ENCODE data around the gene TGM4. TPM values are rescaled to one million over a fixed set of nuclear protein-coding genes. Genes with fewer than 3 reads are reported as not detected.

The TGM4 gene
- total RNA-seq, 4 donors from 2014 or later: not detected

DNA sequence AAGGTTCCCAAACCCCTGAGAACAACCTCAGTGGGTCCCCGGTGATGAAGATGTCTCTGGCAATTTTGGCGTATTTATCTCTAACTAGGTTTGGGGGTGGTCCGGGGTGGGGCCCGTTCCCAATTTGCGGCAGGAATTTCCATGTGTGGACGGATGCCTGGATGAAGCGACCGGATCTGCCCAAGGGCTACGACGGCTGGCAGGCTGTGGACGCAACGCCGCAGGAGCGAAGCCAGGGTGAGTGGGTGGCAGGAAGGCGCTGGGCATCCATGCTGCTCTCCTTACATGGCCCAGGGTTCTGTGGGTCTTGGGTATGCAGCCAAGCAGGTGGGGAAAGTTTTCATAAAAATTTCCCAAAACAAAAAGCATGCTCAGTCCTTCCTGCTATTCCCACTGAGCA, 29.3 kb downstream of the TGM4 start:
- 91% methylated on average over 12 of the region's 15 CpGs; no CpG with 5 or more reads in 1 of the 2 donors for WGBS, 2 donors
- peaks cover 0 to 5% (median 0%) of the 10 kb centered on the region in 3 donors for H3K4me1 ChIP-seq
- H3K27me3 ChIP-seq: peaks cover 0 to 51% (median 0%) of the 10 kb centered on the region in 4 donors
- no peak overlapping the region for H3K4me3 ChIP-seq
- H3K9me3 ChIP-seq: no peaks in the 10 kb centered on the region
- TF ChIP-seq, protein P1, sequence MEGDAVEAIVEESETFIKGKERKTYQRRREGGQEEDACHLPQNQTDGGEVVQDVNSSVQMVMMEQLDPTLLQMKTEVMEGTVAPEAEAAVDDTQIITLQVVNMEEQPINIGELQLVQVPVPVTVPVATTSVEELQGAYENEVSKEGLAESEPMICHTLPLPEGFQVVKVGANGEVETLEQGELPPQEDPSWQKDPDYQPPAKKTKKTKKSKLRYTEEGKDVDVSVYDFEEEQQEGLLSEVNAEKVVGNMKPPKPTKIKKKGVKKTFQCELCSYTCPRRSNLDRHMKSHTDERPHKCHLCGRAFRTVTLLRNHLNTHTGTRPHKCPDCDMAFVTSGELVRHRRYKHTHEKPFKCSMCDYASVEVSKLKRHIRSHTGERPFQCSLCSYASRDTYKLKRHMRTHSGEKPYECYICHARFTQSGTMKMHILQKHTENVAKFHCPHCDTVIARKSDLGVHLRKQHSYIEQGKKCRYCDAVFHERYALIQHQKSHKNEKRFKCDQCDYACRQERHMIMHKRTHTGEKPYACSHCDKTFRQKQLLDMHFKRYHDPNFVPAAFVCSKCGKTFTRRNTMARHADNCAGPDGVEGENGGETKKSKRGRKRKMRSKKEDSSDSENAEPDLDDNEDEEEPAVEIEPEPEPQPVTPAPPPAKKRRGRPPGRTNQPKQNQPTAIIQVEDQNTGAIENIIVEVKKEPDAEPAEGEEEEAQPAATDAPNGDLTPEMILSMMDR (IDR thresholded peaks at IDR 0.05): no peak
- no peak for TF ChIP-seq POLR2A (IDR thresholded peaks at IDR 0.05)
- H3K27ac ChIP-seq: no peak overlapping the region
- H3K36me3 ChIP-seq: no peaks in the 10 kb centered on the region
- no peak for DNase-seq
- intact Hi-C loops (cut with DNase I): no loop called here

DNA sequence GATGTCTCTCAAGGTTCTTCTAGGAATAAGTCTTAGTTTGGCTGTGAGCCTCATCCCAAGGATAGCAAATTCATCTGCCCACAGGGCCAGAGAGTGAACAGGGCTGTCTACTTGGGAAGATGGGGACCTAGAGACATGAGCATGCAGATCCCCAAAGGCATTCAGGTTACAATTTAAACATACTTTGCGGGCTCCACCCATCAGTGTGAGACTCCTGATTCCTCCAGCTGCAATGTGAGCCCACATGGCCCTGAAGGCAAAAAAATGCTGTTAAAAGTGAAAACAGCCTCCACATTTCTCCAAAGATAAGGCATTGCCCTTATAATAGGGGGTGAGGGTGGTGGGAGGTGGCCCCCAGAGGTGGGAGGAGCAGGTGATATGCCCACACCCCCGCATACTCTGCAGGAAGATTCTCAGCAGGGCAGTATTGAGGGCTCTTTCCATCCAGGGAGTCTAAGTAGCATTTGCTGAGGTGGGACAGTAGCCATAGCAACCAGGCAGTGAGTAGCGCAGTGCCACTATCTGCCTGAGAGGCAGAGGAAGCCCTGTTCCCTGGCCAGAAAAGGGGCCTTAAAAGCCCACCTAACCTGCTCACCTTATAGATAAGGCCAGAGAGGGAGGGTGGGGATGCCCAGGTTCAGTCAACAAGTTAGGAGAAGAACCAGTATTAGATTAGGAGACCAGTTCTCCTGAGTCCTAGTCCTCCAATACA, 31.2 kb downstream of the TGM4 start:
- no peak overlapping the region for H3K4me3 ChIP-seq
- TF ChIP-seq, protein P1 (IDR thresholded peaks at IDR 0.05): no peak
- TF ChIP-seq POLR2A (IDR thresholded peaks at IDR 0.05): no peak
- 72 to 78% methylated on average over 2 to 3 of the region's 3 CpGs for WGBS, 2 donors
- H3K27ac ChIP-seq: no peak overlapping the region
- peaks cover 0 to 5% (median 0%) of the 10 kb centered on the region in 3 donors for H3K9me3 ChIP-seq
- no peak for DNase-seq
- intact Hi-C loops (cut with DNase I): no loop called here
- no peaks in the 10 kb centered on the region for H3K4me1 ChIP-seq
- peaks cover 0 to 52% (median 2%) of the 10 kb centered on the region in 4 donors for H3K27me3 ChIP-seq
- H3K36me3 ChIP-seq: no peaks in the 10 kb centered on the region

DNA sequence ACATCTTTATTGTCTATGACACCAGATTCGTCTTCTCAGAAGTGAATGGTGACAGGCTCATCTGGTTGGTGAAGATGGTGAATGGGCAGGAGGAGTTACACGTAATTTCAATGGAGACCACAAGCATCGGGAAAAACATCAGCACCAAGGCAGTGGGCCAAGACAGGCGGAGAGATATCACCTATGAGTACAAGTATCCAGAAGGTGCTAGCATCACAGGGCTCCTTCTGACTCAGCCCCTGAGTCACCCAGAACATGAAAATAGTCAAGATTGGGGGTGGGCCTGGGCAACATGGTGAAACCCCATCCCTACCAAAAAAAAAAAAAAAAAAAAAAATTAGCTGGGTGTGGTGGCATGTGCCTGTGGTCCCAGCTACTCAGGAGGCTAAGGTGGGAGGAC, 32.6 kb downstream of the TGM4 start:
- intact Hi-C loops (cut with DNase I): no loop called here
- no peak overlapping the region for H3K4me3 ChIP-seq
- no peak overlapping the region for H3K27ac ChIP-seq
- DNase-seq: no peak
- 52 to 56% methylated on average over 3 of the region's 4 CpGs for WGBS, 2 donors
- H3K9me3 ChIP-seq: peaks cover 0 to 5% (median 0%) of the 10 kb centered on the region in 3 donors
- H3K4me1 ChIP-seq: no peaks in the 10 kb centered on the region
- H3K27me3 ChIP-seq: peaks cover 0 to 38% (median 2%) of the 10 kb centered on the region in 4 donors
- TF ChIP-seq, protein P1 (IDR thresholded peaks at IDR 0.05): no peak
- no peak for TF ChIP-seq POLR2A (IDR thresholded peaks at IDR 0.05)
- no peaks in the 10 kb centered on the region for H3K36me3 ChIP-seq

DNA sequence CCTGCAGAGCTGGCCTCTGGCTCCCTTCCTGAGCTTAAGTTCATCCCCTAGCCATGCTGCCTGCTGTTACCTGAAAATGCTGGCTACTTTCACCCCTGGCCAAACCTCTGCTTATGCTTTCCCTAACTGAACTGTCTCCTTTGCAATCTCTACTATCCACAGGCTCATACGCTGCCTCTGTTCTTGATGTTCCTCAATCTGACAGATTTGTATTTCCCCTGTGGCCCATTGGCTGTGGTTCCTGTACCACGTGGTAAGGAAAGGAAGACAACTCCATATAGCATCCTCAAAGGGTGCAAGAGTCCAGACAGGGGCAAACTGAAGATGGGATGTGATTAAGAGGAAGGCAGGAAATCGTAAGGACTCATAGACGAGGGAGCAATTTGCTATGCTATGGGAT, 33.2 kb downstream of the TGM4 start:
- H3K36me3 ChIP-seq: no peaks in the 10 kb centered on the region
- no peak overlapping the region for H3K27ac ChIP-seq
- TF ChIP-seq, protein P1 (IDR thresholded peaks at IDR 0.05): no peak
- no peak for TF ChIP-seq POLR2A (IDR thresholded peaks at IDR 0.05)
- no peak for DNase-seq
- no peaks in the 10 kb centered on the region for H3K4me1 ChIP-seq
- no peak overlapping the region for H3K4me3 ChIP-seq
- WGBS, 2 donors: 73 to 81% methylated on average over 3 to 4 of the region's 4 CpGs
- peaks cover 0 to 5% (median 0%) of the 10 kb centered on the region in 3 donors for H3K9me3 ChIP-seq
- peaks cover 0 to 32% (median 2%) of the 10 kb centered on the region in 4 donors for H3K27me3 ChIP-seq
- intact Hi-C loops (cut with DNase I): no loop called here

DNA sequence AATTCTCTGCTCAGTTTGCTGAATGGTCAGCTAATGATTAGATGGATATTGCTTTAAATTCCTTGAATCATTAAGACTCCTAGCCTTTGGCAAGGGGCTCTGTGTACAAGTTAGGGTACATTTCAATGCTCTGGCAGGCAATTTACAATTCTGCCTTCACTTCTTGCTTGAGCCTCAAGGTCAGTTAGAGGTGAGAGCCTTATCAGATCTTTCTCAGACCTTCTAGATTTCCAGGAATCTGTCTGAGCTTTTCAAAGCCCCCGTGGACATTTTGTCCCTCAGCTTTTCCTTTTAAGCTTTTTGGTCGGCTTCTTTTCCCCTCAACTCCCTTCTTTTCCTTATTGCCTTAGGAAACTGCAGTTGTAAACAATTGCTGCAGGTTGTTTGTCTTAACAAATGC, 34.7 kb downstream of the TGM4 start:
- peaks cover 0 to 6% (median 0%) of the 10 kb centered on the region in 3 donors for H3K4me1 ChIP-seq
- WGBS, 2 donors: 11 to 45% methylated on average over 2 of the region's 2 CpGs
- TF ChIP-seq, protein P1 (IDR thresholded peaks at IDR 0.05): no peak
- no peak for TF ChIP-seq POLR2A (IDR thresholded peaks at IDR 0.05)
- intact Hi-C loops (cut with DNase I): no loop called here
- no peak for DNase-seq
- peaks cover 0 to 25% (median 2%) of the 10 kb centered on the region in 4 donors for H3K27me3 ChIP-seq
- H3K27ac ChIP-seq: no peak overlapping the region
- no peaks in the 10 kb centered on the region for H3K36me3 ChIP-seq
- peaks cover 0 to 5% (median 0%) of the 10 kb centered on the region in 3 donors for H3K9me3 ChIP-seq
- H3K4me3 ChIP-seq: no peak overlapping the region
